ENCODE results near the gene ADIG.
"Not testable (repeated sequence)": the region's sequence is repeated elsewhere in the genome, so short reads cannot be mapped to it uniquely, and the experiment has no call there.

- TF ChIP-seq POLR2A, CTCF (IDR thresholded peaks at IDR 0.05): not testable (repeated sequence)
Observed at GRCh38 chr20:38592411-38592790, 11.4 kb downstream of the ADIG start.
